ENCODE measurements around the gene SKAP2.

SKAP2 gene

DNA sequence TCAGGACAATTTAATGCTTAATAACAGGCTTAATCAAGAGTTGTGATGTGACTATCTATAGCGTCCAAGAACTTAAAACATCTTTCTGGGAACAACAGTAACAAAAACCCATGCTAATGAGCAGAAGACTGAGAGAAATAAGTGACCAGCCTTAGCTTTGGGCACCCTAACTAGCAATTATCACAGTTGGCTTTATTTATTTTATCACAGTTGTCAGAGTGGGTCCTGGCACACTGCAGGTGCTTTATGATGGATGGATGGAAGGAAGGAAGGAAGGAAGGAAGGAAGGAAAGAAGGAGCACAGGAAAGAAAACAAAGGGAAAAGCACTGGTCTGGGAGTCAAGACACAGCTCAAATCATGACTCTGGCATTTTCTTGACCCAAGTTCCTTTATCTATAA is 181.1 kb downstream of the SKAP2 start:
- DNase-seq, result no peak

DNA sequence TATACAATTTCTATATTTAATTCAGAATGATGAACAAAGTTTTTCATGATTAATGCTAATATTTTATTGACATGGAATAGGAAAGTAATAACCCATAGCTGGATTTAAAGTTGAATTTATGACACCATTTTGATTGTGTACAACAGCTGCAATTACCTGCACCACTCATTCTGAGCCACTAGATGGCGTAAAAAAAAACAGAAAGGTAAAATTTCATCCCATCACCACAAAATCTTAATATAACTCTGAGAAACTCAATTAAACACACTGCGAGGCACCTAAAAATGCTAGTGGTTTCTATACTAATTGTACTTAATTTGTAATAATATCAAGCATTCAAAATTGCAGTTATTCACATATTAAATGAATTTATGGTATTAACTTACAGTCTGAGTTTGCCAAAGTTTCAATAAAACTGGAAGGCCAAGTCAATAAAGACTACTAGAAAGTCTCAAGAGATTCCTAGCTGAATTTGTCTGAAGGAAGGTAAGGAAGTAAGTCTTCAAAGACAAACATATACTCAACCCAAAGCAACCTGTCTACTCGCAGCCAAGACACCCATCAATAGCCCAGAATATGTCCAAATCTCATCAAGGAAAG is 182.5 kb downstream of the SKAP2 start:
- peak in 1 of 42 donors; percentile 19 for DNase-seq
- intact Hi-C loops (cut with DNase I), result loop anchor here (2.0 kb wide), 1 partner anchor 479 kb away; no protein-coding TSS in a partner anchor

More for the DNA sequence above, 181.1 kb downstream of the SKAP2 start:
- intact Hi-C loops (cut with DNase I), result loop anchor here (2.0 kb wide), 1 partner anchor 478 kb away; no protein-coding TSS in a partner anchor

DNA sequence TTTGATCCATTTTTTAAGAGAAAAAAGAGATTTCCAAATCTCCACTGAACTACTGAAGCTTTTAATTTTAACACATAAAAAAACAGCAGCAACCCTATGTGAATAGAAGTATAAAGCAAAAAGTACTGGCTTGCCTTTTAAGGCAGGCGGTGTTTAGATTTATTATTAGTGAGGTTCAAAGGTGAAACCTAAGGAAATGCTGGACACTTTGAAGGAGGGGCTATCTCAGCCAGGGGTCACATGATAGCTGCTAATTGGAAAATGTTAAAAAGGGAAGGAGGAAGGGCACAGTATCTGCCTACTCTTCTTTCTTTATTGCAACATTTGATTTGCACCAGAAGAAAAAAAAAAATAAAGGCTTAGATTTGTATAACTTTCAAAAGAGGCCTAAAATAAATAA is 183.8 kb downstream of the SKAP2 start:
- intact Hi-C loops (cut with DNase I), result no loop called here
- no peak for DNase-seq

DNA sequence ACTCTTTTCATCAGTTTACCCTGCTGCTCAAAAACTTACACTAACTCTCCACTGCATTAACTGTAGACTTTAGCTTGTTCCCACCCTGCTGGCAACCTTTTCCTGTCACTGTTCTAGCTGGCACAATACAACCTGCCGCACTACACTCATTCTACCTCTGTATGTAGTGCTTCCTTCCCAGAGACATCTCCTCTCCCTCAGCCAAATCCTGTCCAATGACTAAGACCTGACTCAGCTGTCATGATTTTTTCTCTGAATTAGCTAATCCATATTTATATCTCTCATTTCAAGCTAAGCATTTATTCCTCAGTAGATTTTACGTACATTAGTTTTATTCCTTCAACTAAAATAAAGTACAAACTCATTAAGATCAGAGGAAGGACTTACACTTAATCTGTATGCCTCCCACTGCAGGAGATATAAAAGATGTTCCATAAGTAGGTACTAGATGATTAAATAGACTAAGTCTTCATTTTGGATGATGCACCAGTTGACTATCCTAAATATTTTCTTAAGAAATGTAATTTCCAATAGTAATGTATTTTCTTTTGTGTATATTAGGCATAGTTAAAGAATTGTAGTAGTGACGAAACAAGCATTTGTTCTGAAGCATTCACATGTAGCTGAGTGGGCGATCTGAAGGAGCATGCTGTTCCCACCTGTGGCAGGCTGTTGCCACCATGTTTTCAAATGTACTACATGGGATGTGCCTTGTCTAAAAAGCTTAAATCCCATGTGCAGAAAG is 189.1 kb downstream of the SKAP2 start:
- intact Hi-C loops (cut with DNase I), result no loop called here
- peak in 17 of 42 donors; percentile 8 to 75 (median 32) for DNase-seq

DNA sequence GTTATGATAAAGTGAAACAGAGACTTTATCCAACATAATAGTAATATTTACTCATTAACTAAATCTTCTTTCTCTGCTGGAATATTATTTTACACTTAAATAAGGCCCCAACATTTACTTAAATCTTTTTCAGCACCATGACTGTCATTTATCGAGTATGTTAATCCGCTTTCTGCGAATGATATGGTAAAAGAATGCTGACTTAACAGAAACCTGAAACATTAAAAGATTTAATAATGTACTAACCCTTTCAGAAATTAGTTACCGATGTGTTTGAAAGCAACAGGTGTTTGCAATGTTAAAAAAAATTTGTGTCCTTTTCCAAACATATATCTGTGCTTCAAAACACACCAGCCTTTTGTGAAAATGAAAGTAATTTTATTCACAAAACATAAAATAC is 190.5 kb downstream of the SKAP2 start:
- intact Hi-C loops (cut with DNase I), result no loop called here
- DNase-seq, result no peak

DNA sequence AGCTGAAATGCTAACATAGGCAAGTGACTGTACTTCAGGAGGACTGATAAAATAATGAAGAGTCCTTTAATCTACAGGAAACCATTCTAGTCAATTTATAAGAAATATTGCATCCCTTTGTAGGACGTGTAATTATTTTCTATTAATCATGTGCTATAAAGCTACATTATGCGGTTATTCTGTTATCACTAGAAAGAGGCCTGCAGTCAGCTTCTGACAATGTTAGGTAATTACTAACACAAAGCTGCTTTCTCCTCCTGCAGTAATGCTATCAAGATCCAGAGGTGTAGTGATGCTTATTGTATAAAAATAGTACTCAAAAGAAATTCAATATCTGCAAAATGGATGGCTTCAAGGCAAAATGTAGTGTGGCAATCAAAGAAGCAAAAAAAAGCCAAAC is 191.1 kb downstream of the SKAP2 start:
- intact Hi-C loops (cut with DNase I), result no loop called here
- DNase-seq, result no peak

DNA sequence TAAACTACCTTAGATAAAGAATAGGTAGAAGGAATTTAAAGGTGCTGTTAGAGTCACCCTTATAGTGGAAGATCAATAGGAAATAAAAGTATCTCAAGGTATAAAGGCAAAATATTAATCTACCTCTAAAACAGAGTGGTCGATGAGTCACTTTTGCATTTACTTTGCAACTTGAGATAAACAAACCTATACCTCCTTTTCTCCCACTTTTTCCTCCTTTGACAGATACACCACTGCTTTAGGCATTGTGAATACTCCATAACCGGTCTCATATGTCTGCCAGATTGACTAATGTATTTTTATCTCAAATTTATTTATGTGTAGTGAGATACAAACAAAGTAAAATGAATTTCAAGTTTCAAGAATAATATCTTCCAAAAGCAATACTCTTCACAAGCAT is 193.5 kb downstream of the SKAP2 start:
- DNase-seq, result no peak
- intact Hi-C loops (cut with DNase I), result no loop called here

DNA sequence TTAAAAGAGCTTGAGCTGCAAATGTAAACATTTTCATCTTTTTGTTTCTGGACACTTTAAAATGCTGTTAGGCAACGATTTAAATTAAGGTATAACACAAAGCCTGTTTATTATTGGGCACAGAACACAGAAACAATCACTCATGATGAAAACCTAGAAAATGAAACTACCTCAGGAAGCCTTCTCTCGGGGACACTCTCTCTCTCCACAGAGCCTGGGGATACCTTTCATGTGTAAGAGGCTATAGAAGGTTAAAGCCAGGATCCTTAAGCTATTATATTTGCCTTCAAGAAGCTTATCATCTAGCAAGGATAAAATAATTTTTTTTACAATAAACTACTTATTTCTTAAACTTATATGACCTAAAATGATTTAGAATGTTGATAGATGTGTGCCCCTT is 194.1 kb downstream of the SKAP2 start:
- intact Hi-C loops (cut with DNase I), result no loop called here
- no peak for DNase-seq

DNA sequence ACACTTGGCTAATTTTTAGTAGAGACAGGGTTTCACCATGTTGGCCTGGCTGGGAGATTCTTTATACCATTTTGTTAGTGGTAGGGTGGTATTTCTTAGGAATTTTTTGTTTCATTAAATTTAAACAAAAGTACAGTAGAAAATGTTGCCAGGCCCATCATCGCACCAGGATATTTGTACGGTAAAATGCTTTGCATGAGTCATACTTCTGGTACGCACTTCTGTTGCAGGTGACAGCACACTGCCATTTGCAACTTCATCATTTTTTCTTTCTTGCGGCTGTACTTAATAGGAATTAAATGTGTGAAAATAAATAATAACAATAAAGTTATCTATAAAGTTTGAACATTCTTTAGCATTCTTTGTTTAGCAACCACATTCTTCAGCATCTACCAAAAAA is 195.6 kb downstream of the SKAP2 start:
- DNase-seq, result no peak
- intact Hi-C loops (cut with DNase I), result loop anchor here (10.0 kb wide), 1 partner anchor 784 kb away; no protein-coding TSS in a partner anchor

DNA sequence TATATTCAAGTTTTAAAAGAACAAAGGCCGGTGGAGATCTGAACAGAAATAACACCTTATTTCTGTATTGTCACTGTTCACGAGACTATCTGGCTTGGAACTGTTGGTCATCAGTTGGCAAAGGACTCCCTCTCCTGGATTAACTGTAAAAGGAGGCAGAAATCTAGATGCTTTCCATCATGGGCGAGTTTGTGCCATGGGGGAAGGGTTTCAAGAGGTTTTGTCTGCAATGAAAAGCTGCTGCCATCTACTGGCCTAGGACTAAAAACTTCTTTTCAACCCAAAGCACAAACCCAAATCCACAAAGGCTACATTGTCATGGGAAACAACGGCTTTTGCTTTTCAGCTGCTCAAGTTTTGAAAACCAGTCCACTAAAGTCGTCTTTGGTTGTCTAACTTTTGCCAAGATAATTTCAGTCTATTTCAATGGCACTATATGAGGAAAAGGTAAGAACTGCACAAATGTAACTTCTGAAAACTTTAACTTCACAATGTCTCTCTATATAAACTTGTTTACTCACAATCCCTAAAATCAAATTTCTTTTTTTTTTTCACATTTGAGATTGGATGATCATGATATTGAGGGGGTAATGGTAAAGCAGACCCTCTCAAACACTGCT is 196.8 kb downstream of the SKAP2 start:
- DNase-seq, result peak in 41 of 42 donors; percentile 43 to 94 (median 78)
- intact Hi-C loops (cut with DNase I), result loop anchor here (2.0 to 10.0 kb wide), 2 partner anchors 301 to 783 kb away; no protein-coding TSS in a partner anchor

DNA sequence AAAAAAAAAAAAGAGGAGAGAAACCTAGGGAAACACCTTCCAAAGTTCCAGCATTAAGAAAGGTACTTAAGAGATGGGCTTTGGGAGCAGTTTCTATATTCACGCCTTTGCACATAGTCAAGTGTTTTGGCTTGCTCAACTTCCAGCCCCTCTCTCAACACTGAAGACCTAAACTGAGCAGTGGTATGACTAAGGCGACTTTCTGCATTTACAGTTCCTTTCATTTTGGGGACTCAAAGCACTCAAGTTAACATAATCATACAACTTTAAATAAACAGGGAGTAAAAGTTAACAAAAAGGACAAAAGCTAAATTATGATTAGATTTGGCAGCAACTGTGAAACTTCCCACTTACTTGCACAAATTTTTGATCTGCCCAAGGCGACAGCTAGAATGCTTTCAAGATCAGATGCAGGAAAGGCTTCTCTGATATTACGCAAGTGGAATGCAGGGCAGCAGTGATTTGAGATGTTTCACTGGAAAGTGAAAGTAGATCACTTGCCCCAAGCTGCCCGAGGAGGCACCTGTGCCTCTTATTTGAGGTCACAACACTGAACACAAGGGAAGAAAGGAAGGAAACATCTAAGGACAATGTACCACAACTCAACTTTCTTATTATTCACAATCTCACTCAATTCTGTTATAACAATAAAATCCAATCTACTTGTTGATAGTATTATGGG is 199.5 kb downstream of the SKAP2 start:
- intact Hi-C loops (cut with DNase I), result loop anchor here (10.0 kb wide), 1 partner anchor 780 kb away; no protein-coding TSS in a partner anchor
- DNase-seq, result no peak

DNA sequence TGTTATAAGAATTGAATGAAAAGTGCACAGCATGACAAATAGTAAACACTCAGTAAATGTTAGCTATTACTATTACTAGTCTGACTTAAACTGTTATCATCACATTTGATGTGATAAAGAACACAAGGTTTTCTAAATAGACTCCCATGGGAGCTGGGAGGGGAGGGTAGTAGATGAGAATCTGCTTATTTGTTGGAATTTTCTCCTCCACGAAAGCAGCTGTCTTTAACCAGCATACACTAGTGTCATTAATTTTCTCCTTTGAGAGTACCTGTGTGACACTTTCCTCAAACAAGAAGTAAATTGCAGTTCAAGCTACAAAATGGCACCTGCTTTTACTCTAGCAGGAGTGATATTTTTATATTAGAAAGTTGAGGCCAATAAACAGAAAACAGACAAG is 200.1 kb downstream of the SKAP2 start:
- intact Hi-C loops (cut with DNase I), result loop anchor here (10.0 kb wide), 1 partner anchor 779 kb away; no protein-coding TSS in a partner anchor
- DNase-seq, result no peak

DNA sequence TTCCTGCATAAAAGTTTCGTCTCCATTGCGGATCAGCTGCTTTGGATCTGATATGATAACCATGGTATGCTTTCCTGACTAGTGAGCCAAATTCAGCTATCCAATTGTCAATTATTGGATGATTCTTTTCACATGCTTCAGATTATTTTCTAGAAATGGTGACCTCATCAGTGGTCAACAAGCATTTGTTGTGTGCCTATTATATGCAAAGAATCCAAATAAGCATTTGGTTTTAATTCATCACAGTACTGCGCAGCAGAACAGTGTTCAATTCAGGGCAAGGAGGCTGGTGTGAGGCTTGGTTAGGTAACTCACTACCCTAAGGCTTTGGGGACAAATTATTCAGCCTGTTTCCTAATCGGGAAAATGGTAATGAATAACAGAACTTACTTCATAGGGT is 200.5 kb downstream of the SKAP2 start:
- intact Hi-C loops (cut with DNase I), result loop anchor here (10.0 kb wide), 1 partner anchor 779 kb away; no protein-coding TSS in a partner anchor
- no peak for DNase-seq

DNA sequence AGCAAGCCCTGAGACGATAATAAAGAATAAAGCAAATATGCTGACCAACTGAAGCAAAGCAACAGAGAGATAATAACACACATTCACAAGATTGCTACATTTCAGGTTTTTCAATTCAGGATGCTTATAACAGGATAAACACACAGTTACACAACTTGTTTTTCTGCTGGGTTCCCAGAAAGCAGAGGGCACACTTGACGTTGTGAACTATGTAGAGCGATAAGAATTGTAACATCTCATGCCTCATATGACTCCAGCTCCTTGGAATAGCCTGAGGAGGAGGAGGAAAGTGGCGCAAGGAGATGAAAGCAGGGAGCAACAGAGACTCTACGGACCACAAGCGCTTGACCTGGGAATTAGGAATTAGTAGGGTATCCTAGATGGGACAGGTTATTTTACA is 201.7 kb downstream of the SKAP2 start:
- no peak for DNase-seq
- intact Hi-C loops (cut with DNase I), result loop anchor here (10.0 kb wide), 1 partner anchor 778 kb away; no protein-coding TSS in a partner anchor

DNA sequence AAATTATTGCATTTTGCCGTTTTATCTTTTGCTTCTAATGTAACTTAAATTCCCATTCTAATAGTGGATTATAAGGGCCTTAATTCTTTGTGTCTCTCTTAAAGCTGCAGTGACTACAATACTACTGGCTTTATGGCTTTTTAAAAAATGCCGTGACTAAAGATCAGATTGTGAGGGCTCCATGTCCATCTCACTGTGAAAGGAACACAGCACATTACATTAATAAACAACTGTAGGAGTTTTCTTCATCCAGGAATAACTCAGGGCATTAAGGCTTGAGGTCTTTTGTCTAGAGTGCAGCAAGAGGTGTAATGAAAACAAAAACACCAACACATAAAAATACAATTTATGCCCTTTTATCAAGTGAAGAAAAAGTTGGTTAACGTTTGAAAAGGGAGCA is 205.3 kb downstream of the SKAP2 start:
- intact Hi-C loops (cut with DNase I), result no loop called here

DNA sequence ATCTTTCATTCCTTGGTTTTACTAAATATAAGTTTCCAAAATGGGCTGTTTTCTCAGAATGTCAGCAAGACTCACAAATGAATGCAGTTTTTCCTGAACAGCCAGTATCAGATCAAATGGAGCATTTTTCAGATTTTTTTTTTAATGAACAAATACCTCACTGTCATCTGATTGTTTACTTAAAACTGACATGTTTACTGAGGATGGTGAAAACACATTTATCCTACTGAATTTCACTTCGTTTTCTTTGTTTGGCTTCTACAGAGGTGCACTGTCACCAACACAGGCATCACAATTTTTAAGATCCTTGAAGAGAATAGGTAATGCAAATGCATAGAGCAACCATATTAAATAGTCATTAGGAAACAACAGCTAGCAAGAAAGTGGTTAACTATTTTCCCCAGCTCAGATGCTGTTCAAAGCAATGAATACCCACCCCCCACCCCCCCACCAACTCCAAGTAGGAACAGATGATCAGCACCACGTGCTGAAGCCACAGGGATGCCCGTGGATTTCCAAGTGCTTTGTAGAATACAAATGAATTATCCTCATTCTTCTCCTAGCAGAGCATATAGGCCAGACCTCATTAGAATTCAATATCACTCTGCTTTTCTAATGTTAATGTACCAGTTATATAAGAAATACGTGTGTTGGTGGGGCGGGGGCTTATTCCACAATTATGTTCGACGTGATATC is 205.9 kb downstream of the SKAP2 start:
- no peak for DNase-seq
- intact Hi-C loops (cut with DNase I), result no loop called here

More for the DNA sequence above, 205.3 kb downstream of the SKAP2 start:
- no peak for DNase-seq

DNA sequence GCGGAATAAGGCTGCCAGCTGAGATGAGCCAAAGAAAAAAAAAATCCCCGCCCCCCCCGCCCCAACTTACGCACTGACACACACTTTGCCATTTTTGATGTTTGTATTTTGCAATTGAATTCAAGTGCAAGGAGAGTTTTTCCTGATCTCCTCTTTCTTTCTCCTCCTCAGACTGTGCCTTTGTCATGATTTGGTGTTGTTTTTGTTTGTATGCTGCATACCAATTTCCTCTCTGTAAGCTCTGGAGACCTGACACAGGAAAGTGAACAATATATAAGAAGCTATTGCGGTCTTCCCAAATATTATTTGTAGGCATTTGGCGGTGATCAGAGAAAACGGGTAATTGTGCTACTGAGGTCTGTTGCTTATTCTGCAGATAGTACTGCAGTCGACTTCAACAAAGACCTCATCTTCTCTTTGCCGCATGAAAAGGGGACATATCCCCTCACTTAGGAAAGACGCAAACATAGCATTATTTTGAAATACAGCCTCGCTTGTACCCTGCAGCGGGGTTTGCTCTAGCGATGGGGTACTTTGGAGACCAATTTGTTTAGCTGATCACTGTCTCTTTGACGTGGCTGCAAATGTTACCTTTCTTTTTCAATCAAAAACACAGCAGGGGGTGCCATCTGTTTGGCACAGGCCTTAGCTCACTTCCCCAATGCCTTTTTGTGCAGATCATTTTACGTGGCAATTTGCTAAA is 206.6 kb downstream of the SKAP2 start:
- no peak for DNase-seq
- intact Hi-C loops (cut with DNase I), result no loop called here

DNA sequence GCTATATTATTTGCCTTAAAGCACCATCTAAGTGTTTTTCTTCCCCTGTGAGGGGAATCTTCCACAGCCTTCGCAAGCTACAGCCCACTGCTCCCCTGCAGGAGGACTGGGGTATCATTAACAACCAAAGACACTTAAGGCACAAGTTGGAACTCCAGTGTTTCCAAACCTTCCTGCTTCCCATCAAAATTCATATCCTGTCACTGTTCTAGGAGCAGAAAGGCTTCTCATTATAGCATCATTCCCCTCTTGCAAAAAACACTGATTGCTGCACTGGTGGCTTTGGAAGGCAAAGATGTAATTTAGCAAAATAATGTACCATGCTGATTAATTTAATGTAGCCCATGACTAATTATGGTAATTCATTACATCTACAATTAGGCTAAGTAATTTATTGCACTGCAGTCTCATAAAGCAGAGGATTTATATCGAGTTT is 207.2 kb downstream of the SKAP2 start:
- intact Hi-C loops (cut with DNase I), result no loop called here
- no peak for DNase-seq

Measured in head of caudate nucleus (tissue), 42 donors.